Stimulated activated CD8-positive, alpha-beta memory T cell treated with anti-CD3 and anti-CD28 coated beads, Interleukin-4, amount 100 ng/mL, for 48 hours (primary cell): ENCODE results near the gene LGR4.
"Not testable (repeated sequence)": the region's sequence is repeated elsewhere in the genome, so short reads cannot be mapped to it uniquely, and the experiment has no call there.

Experiments used
- DNase-seq: peaks from one replicate; pipeline ENCODE4 v3.0.0-alpha.2; 2020

LGR4 gene

GRCh38 chr11:27455667-27456066 is 16.9 kb downstream of the LGR4 start:
- DNase-seq = no peak

- no peak for DNase-seq
These were observed 18.9 kb downstream of the LGR4 start for GRCh38 chr11:27453701-27454100.

- no peak for DNase-seq
These were observed 20.4 kb downstream of the LGR4 start for GRCh38 chr11:27452147-27452546.

- DNase-seq = no peak
These were observed 21.2 kb downstream of the LGR4 start for GRCh38 chr11:27451244-27451965.

- not testable (repeated sequence) for DNase-seq
These were observed 24.4 kb downstream of the LGR4 start for GRCh38 chr11:27448184-27448540.

- no peak for DNase-seq
These were observed 25.1 kb downstream of the LGR4 start for GRCh38 chr11:27447288-27448183.

- no peak for DNase-seq
These were observed 27.0 kb downstream of the LGR4 start for GRCh38 chr11:27445625-27446024.

- no peak for DNase-seq
These were observed 27.8 kb downstream of the LGR4 start for GRCh38 chr11:27444801-27445215.

GRCh38 chr11:27443746-27444507 is 28.7 kb downstream of the LGR4 start:
- no peak for DNase-seq

- no peak for DNase-seq
These were observed 29.4 kb downstream of the LGR4 start for GRCh38 chr11:27443227-27443626.

GRCh38 chr11:27440090-27440489 is 32.5 kb downstream of the LGR4 start:
- no peak for DNase-seq

GRCh38 chr11:27438595-27438981 is 34.0 kb downstream of the LGR4 start:
- no peak for DNase-seq

- no peak for DNase-seq
These were observed 34.6 kb downstream of the LGR4 start for GRCh38 chr11:27437829-27438594.

GRCh38 chr11:27436916-27437315 is 35.7 kb downstream of the LGR4 start:
- no peak for DNase-seq

- no peak for DNase-seq
These were observed 38.8 kb downstream of the LGR4 start for GRCh38 chr11:27433742-27434141.

- DNase-seq = no peak
These were observed 40.8 kb downstream of the LGR4 start for GRCh38 chr11:27431808-27432207.

GRCh38 chr11:27429761-27430393 is 42.7 kb downstream of the LGR4 start:
- no peak for DNase-seq

- no peak for DNase-seq
These were observed 45.2 kb downstream of the LGR4 start for GRCh38 chr11:27427183-27427980.

- no peak for DNase-seq
These were observed 46.8 kb downstream of the LGR4 start for GRCh38 chr11:27425814-27426213.

GRCh38 chr11:27423125-27423524 is 49.5 kb downstream of the LGR4 start:
- DNase-seq = no peak

- no peak for DNase-seq
These were observed 50.6 kb downstream of the LGR4 start for GRCh38 chr11:27421819-27422494.
